Skin epidermis (tissue), 12 donors: ENCODE measurements around the gene WEE1.

Source experiments
- H3K27ac ChIP-seq, 21 experiments: fragments of 200-600 bp; sonication (generic) in 11 of 21; one replicate each; pipeline ENCODE4 v1.5.0; 2020; ENCODE audit warnings: mild to moderate bottlenecking in 3 of 21, inconsistent platforms in 2 of 21, moderate library complexity in 2 of 21
- H3K4me3 ChIP-seq, 7 experiments: fragments of 200-600 bp; sonication (generic) in 2 of 7; one replicate each; pipeline ENCODE4 v1.5.0; 2020; ENCODE audit warnings: inconsistent platforms in 2 of 7, mild to moderate bottlenecking in 2 of 7, moderate library complexity in 1 of 7

WEE1 gene

GRCh38 chr11:9565822-9566560, 7.5 kb upstream of the WEE1 start:
- peak overlapping the region in 20 of 21 experiments; percentile 37 to 99 (median 80) for H3K27ac ChIP-seq

GRCh38 chr11:9566561-9567063, 6.9 kb upstream of the WEE1 start:
- Histone ChIP-seq H3K27ac (peak overlapping the region in 20 of 21 experiments; percentile 37 to 99 (median 80)), H3K4me3 (no peak overlapping the region)

More at GRCh38 chr11:9565822-9566560, 7.5 kb upstream of the WEE1 start:
- H3K4me3 ChIP-seq = no peak overlapping the region

GRCh38 chr11:9567401-9567800, 6.1 kb upstream of the WEE1 start:
- H3K27ac ChIP-seq = peak overlapping the region in 19 of 21 experiments; percentile 55 to 99 (median 85)

GRCh38 chr11:9568161-9568853, 5.2 kb upstream of the WEE1 start:
- Histone ChIP-seq H3K27ac (peak overlapping the region in 20 of 21 experiments; percentile 44 to 99 (median 85)), H3K4me3 (no peak overlapping the region)

More at GRCh38 chr11:9567401-9567800, 6.1 kb upstream of the WEE1 start:
- no peak overlapping the region for H3K4me3 ChIP-seq

- H3K27ac ChIP-seq = peak overlapping the region; percentile 23 to 99 (median 87)
- H3K4me3 ChIP-seq = no peak overlapping the region
Measured at GRCh38 chr11:9568854-9569587, 4.4 kb upstream of the WEE1 start.

GRCh38 chr11:9569588-9570164, 3.8 kb upstream of the WEE1 start:
- Histone ChIP-seq H3K4me3 (no peak overlapping the region), H3K27ac (peak overlapping the region; percentile 23 to 99 (median 87))

GRCh38 chr11:9570313-9571025, 3.0 kb upstream of the WEE1 start:
- no peak overlapping the region for H3K4me3 ChIP-seq
- H3K27ac ChIP-seq = peak overlapping the region in 19 of 21 experiments; percentile 74 to 99 (median 88)

- H3K27ac ChIP-seq = peak overlapping the region in 14 of 21 experiments; percentile 28 to 99 (median 88)
- no peak overlapping the region for H3K4me3 ChIP-seq
Measured at GRCh38 chr11:9571071-9571762, 2.3 kb upstream of the WEE1 start.

- H3K27ac ChIP-seq = peak overlapping the region in 17 of 21 experiments; percentile 1 to 99 (median 90)
- no peak overlapping the region for H3K4me3 ChIP-seq
Measured at GRCh38 chr11:9571763-9572115, 1.7 kb upstream of the WEE1 start.

GRCh38 chr11:9573775-9574621, 528 bp downstream of the WEE1 start:
- Histone ChIP-seq H3K4me3 (peak overlapping the region; percentile 59 to 91 (median 73)), H3K27ac (peak overlapping the region; percentile 56 to 99 (median 89))

- peak overlapping the region; percentile 56 to 99 (median 89) for H3K27ac ChIP-seq
Measured at GRCh38 chr11:9574622-9575259, 1.3 kb downstream of the WEE1 start.

GRCh38 chr11:9575260-9576240, 2.1 kb downstream of the WEE1 start:
- H3K27ac ChIP-seq = peak overlapping the region; percentile 56 to 99 (median 89)
- H3K4me3 ChIP-seq = peak overlapping the region; percentile 59 to 91 (median 73)

More at GRCh38 chr11:9574622-9575259, 1.3 kb downstream of the WEE1 start:
- peak overlapping the region; percentile 59 to 91 (median 73) for H3K4me3 ChIP-seq

GRCh38 chr11:9576701-9577381, 3.4 kb downstream of the WEE1 start:
- H3K4me3 ChIP-seq = peak overlapping the region in 5 of 7 experiments; percentile 59 to 91 (median 86)

GRCh38 chr11:9577556-9577955, 4.1 kb downstream of the WEE1 start:
- Histone ChIP-seq H3K4me3 (peak overlapping the region in 5 of 7 experiments; percentile 5 to 91 (median 86)), H3K27ac (peak overlapping the region in 18 of 21 experiments; percentile 20 to 99 (median 86))

More at GRCh38 chr11:9576701-9577381, 3.4 kb downstream of the WEE1 start:
- H3K27ac ChIP-seq = peak overlapping the region in 18 of 21 experiments; percentile 20 to 99 (median 88)

- Histone ChIP-seq H3K4me3 (no peak overlapping the region), H3K27ac (no peak overlapping the region)
Measured at GRCh38 chr11:9580894-9581293, 7.4 kb downstream of the WEE1 start.
